ENCODE results near the gene EPS8. TPM values are rescaled to one million over a fixed set of nuclear protein-coding genes. Genes with fewer than 3 reads are reported as not detected.
A peak's percentile ranks its signal among the peaks of the same experiment; 100 is the strongest.

EPS8 gene
- total and polyA plus RNA-seq, 2 experiments from 2014 or later, result 3.1 to 6.0 TPM

GRCh38 chr12:15590180-15590826 is 198.9 kb downstream of the EPS8 start:
- H3K27ac ChIP-seq, result no peak overlapping the region
- no peaks in the 10 kb centered on the region for H3K4me1 ChIP-seq (ENCODE audit: low read depth)
- DNase-seq (ENCODE audit: low read depth in 1 of 2, low spot score in 1 of 2), result peak; percentile 68 to 84
- no peaks in the 10 kb centered on the region for H3K9me3 ChIP-seq (ENCODE audit: low read depth)
- no peaks in the 10 kb centered on the region for H3K36me3 ChIP-seq
- H3K27me3 ChIP-seq, result no peaks in the 10 kb centered on the region
- no peak overlapping the region for H3K4me3 ChIP-seq
- peak; percentile 87 for TF ChIP-seq CTCF (IDR thresholded peaks at IDR 0.05; ENCODE audit: low read depth, low read length)

GRCh38 chr12:15589328-15590032 is 199.7 kb downstream of the EPS8 start:
- H3K36me3 ChIP-seq, result no peaks in the 10 kb centered on the region
- no peaks in the 10 kb centered on the region for H3K4me1 ChIP-seq (ENCODE audit: low read depth)
- H3K27ac ChIP-seq, result no peak overlapping the region
- H3K27me3 ChIP-seq, result no peaks in the 10 kb centered on the region
- no peak for TF ChIP-seq CTCF (IDR thresholded peaks at IDR 0.05; ENCODE audit: low read depth, low read length)
- no peaks in the 10 kb centered on the region for H3K9me3 ChIP-seq (ENCODE audit: low read depth)
- DNase-seq (ENCODE audit: low read depth in 1 of 2, low spot score in 1 of 2), result no peak
- no peak overlapping the region for H3K4me3 ChIP-seq

- TF ChIP-seq CTCF (IDR thresholded peaks at IDR 0.05; ENCODE audit: low read depth, low read length), result peak; percentile 72
- H3K36me3 ChIP-seq, result no peaks in the 10 kb centered on the region
- H3K27me3 ChIP-seq, result no peaks in the 10 kb centered on the region
- no peak overlapping the region for H3K4me3 ChIP-seq
- no peaks in the 10 kb centered on the region for H3K9me3 ChIP-seq (ENCODE audit: low read depth)
- no peak overlapping the region for H3K27ac ChIP-seq
- DNase-seq (ENCODE audit: low read depth in 1 of 2, low spot score in 1 of 2), result peak; percentile 64 to 87
- H3K4me1 ChIP-seq (ENCODE audit: low read depth), result no peaks in the 10 kb centered on the region
Observed at GRCh38 chr12:15584366-15585041, 204.7 kb downstream of the EPS8 start.

GRCh38 chr12:15583804-15584203 is 205.4 kb downstream of the EPS8 start:
- Histone ChIP-seq H3K27me3 (no peaks in the 10 kb centered on the region), H3K27ac (no peak overlapping the region), H3K36me3 (no peaks in the 10 kb centered on the region), H3K4me1 (ENCODE audit: low read depth) (no peaks in the 10 kb centered on the region), H3K9me3 (ENCODE audit: low read depth) (no peaks in the 10 kb centered on the region), H3K4me3 (no peak overlapping the region)
- TF ChIP-seq CTCF (IDR thresholded peaks at IDR 0.05; ENCODE audit: low read depth, low read length), result no peak
- no peak for DNase-seq (ENCODE audit: low read depth in 1 of 2, low spot score in 1 of 2)

- no peaks in the 10 kb centered on the region for H3K9me3 ChIP-seq (ENCODE audit: low read depth)
- H3K27me3 ChIP-seq, result no peaks in the 10 kb centered on the region
- no peaks in the 10 kb centered on the region for H3K4me1 ChIP-seq (ENCODE audit: low read depth)
- H3K36me3 ChIP-seq, result no peaks in the 10 kb centered on the region
- DNase-seq (ENCODE audit: low read depth in 1 of 2, low spot score in 1 of 2), result peak in 1 of 2 donors; percentile 57
- no peak overlapping the region for H3K4me3 ChIP-seq
- H3K27ac ChIP-seq, result no peak overlapping the region
- TF ChIP-seq CTCF (IDR thresholded peaks at IDR 0.05; ENCODE audit: low read depth, low read length), result no peak
Observed at GRCh38 chr12:15581006-15581405, 208.2 kb downstream of the EPS8 start.
